ENCODE results near the gene PLA2G4A. TPM values are rescaled to one million over a fixed set of nuclear protein-coding genes. Genes with fewer than 3 reads are reported as not detected.

The PLA2G4A gene
- total RNA-seq, 1 experiment from 2014 or later: 0.39 TPM

DNA sequence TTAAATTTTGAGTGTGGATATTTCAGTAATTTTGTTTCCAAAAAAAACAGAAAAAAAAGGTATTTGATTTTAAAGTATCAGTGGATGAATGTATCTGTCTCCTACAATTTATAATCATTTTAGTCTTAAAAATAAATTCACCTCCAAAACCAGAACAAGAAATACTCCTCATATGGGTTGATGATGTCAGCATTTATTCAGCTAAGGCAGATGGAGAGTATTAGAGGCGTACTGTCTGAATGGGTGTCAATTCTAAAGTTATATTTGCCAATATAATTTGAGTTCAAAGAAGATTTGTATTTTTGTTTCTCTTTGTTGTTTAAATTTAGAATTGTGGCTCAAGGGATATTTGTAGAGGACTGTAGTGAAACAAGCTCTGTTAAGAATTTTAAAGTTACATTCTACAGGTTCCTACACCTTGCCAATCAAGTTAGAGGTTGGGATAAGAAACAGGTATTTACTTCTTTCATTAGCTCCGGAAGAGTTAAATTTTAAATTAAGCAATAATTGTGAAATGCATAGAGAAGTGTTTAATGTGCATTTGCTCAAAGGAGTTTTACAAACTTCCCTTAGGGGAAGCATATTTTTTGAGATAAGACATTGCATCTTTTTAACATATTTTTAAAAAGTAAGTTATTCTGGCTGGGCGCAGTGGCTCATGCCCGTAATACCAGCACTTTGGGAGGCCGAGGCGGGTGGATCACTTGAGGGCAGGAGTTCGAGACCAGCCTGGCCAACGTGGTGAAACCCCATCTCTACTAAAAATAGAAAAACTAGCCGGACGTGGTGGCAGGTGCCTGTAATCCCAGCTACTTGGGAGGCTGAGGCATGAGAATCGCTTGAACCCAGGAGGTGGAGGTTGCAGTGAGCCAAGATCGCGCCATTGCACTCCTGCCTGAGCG, 1.2 kb downstream of the PLA2G4A start:
- Mint-ChIP-seq H3K4me3 (peak overlapping the region in 1 of 2 experiments; percentile 82; a peak in 2 of 5 replicates), H3K27me3 (ENCODE audit: low read depth) (peaks cover 15% of the 10 kb centered on the region)
- WGBS (ENCODE audit: extremely low coverage, insufficient read length, low lambda C conversion rate): no CpG with 5 or more reads among the region's 14 CpGs

More for the DNA sequence above, 1.2 kb downstream of the PLA2G4A start:
- no peaks in the 10 kb centered on the region for H3K9me3 Mint-ChIP-seq
- peaks cover 6% of the 10 kb centered on the region for H3K23me2 ChIP-seq (ENCODE audit: insufficient read length, low read depth, low read length, poor library complexity, severe bottlenecking)
- no peaks in the 10 kb centered on the region for H3K4me1 ChIP-seq (ENCODE audit: insufficient read depth, low read length)
- H3K27ac ChIP-seq (ENCODE audit: insufficient read length, low read depth, low read length): no peak overlapping the region
- H3K36me3 Mint-ChIP-seq (ENCODE audit: insufficient read depth in 1 of 3, low read depth in 3 of 3): no peaks in the 10 kb centered on the region
- peaks cover 10 to 11% of the 10 kb centered on the region in 2 experiments for H3K4me1 Mint-ChIP-seq
- no peak overlapping the region for H3K4ac ChIP-seq (ENCODE audit: low read depth, low read length)
- H2AFZ ChIP-seq (ENCODE audit: low read length): no peak overlapping the region
- H3K4me2 ChIP-seq (ENCODE audit: insufficient read depth, insufficient read length, low read length): no peak overlapping the region
- H4K5ac ChIP-seq (ENCODE audit: insufficient read length, low read depth, low read length): no peak overlapping the region
- no peak overlapping the region for H2BK120ac ChIP-seq (ENCODE audit: low read depth, low read length, poor library complexity, severe bottlenecking)
- H3K27ac Mint-ChIP-seq: no peak overlapping the region
- H4K20me1 ChIP-seq (ENCODE audit: control insufficient read depth, insufficient read depth, insufficient read length): no peaks in the 10 kb centered on the region
- no peak overlapping the region for H3K23ac ChIP-seq (ENCODE audit: insufficient read length, low read depth, low read length)
- no peak overlapping the region for H4K8ac ChIP-seq (replicated peaks; ENCODE audit: insufficient read length, low read depth, low read length)
- no peak overlapping the region for H2AK5ac ChIP-seq (ENCODE audit: insufficient read length, low read length)
- no peak overlapping the region for H3K56ac ChIP-seq (ENCODE audit: insufficient read length, low read depth, low read length)
- no peak overlapping the region for H2BK5ac ChIP-seq (ENCODE audit: insufficient read length, low read length)
- H3K14ac ChIP-seq (ENCODE audit: insufficient read depth, low read length): no peak overlapping the region
- no peak overlapping the region for H3K9ac ChIP-seq (ENCODE audit: extremely low read depth, insufficient read length, low read length)
- H3K27me3 ChIP-seq (ENCODE audit: insufficient read depth, low read length): no peaks in the 10 kb centered on the region
- no peaks in the 10 kb centered on the region for H3K79me2 ChIP-seq (ENCODE audit: insufficient read depth, low read length)
- no peak overlapping the region for H3T11ph ChIP-seq (ENCODE audit: low read length)
- H4K91ac ChIP-seq (ENCODE audit: insufficient read length, low read depth, low read length): no peak overlapping the region
- DNase-seq: no peak
- TF ChIP-seq, protein P1, sequence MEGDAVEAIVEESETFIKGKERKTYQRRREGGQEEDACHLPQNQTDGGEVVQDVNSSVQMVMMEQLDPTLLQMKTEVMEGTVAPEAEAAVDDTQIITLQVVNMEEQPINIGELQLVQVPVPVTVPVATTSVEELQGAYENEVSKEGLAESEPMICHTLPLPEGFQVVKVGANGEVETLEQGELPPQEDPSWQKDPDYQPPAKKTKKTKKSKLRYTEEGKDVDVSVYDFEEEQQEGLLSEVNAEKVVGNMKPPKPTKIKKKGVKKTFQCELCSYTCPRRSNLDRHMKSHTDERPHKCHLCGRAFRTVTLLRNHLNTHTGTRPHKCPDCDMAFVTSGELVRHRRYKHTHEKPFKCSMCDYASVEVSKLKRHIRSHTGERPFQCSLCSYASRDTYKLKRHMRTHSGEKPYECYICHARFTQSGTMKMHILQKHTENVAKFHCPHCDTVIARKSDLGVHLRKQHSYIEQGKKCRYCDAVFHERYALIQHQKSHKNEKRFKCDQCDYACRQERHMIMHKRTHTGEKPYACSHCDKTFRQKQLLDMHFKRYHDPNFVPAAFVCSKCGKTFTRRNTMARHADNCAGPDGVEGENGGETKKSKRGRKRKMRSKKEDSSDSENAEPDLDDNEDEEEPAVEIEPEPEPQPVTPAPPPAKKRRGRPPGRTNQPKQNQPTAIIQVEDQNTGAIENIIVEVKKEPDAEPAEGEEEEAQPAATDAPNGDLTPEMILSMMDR (conservative IDR thresholded peaks at IDR 0.05): no peak
- H2BK20ac ChIP-seq (ENCODE audit: low read depth, low read length, poor library complexity, severe bottlenecking): no peak overlapping the region
- H3K9me3 ChIP-seq (ENCODE audit: control insufficient read depth, low read depth, low read length): no peaks in the 10 kb centered on the region
- H3K18ac ChIP-seq (ENCODE audit: insufficient read length, low read depth, low read length): no peak overlapping the region
- no peaks in the 10 kb centered on the region for H3K79me1 ChIP-seq (ENCODE audit: insufficient read depth, low read depth, low read length, poor library complexity, severe bottlenecking)
- H2BK12ac ChIP-seq (ENCODE audit: insufficient read length, low read depth, low read length): no peak overlapping the region
- H2BK15ac ChIP-seq (ENCODE audit: low read depth, low read length): no peak overlapping the region
